Measurements from ENCODE around the gene BLOC1S4. TPM values are rescaled to one million over a fixed set of nuclear protein-coding genes. Genes with fewer than 3 reads are reported as not detected.

The BLOC1S4 gene
- total RNA-seq, 1 experiment from 2014 or later = 15.7 TPM

DNA sequence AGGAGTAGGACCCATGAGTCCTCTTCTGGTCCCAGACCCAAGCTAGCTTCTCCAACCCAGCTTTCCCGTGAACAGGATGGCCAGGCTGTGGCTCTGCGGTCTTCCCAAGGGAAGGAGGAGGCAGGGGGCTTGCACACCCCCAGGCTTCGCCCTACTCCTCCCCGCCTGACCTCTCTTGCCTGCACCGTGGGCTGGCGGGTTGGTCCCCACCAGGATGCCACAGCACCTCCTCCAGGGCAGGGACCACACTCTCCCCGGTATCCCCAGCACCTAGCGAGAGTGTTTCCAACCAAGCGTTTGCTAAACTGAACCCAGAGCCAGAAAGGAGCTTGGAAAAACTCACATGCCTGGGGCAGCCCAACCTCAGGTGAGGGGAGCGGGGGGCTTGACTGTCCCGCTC lies 31.3 kb upstream of the BLOC1S4 start:
- no peaks in the 10 kb centered on the region for H3K9me3 ChIP-seq (ENCODE audit: control insufficient read depth in 1 of 2, insufficient read depth in 1 of 2, low read depth in 1 of 2, low read length in 2 of 2)
- RAD21 ChIA-PET (ENCODE audit: low non-redundant PET in 1 of 2, low total read pairs in 2 of 2, uncharacterized antibody in 2 of 2, unreplicated experiment in 2 of 2) = no interaction called here
- CTCF ChIA-PET = interaction anchor here (1.1 kb wide), 1 partner anchor 11 kb away, joined by 4 read pairs; a partner anchor contains a TSS
- H3K4me2 ChIP-seq (ENCODE audit: low read length) = no peak overlapping the region
- POLR2A ChIA-PET = interaction anchor here (0.9 kb wide), 1 partner anchor 11 kb away, joined by 3 read pairs; a partner anchor contains a TSS
- no peaks in the 10 kb centered on the region for H3K79me2 ChIP-seq (ENCODE audit: insufficient read depth, low read length)
- no peaks in the 10 kb centered on the region for H4K20me1 ChIP-seq (ENCODE audit: insufficient read depth)
- DNase-seq (ENCODE audit: low read depth, low spot score) (no peak), ATAC-seq (no peak)
- no peak for TF ChIP-seq SP1 (IDR thresholded peaks at IDR 0.05; ENCODE audit: low read depth)
- TF ChIP-seq SRF (IDR thresholded peaks at IDR 0.05; ENCODE audit: low read depth) = no peak
- no peak for TF ChIP-seq ZBTB33 (IDR thresholded peaks at IDR 0.05; ENCODE audit: extremely low read depth, insufficient replicate concordance, low read length)
- TF ChIP-seq ZNF274 (IDR thresholded peaks at IDR 0.05; ENCODE audit: low read depth, low read length) = no peak
- TF ChIP-seq POLR2A (IDR thresholded peaks at IDR 0.05; ENCODE audit: borderline replicate concordance, extremely low read depth, insufficient read depth, insufficient read length) = no peak
- TF ChIP-seq, protein P1, sequence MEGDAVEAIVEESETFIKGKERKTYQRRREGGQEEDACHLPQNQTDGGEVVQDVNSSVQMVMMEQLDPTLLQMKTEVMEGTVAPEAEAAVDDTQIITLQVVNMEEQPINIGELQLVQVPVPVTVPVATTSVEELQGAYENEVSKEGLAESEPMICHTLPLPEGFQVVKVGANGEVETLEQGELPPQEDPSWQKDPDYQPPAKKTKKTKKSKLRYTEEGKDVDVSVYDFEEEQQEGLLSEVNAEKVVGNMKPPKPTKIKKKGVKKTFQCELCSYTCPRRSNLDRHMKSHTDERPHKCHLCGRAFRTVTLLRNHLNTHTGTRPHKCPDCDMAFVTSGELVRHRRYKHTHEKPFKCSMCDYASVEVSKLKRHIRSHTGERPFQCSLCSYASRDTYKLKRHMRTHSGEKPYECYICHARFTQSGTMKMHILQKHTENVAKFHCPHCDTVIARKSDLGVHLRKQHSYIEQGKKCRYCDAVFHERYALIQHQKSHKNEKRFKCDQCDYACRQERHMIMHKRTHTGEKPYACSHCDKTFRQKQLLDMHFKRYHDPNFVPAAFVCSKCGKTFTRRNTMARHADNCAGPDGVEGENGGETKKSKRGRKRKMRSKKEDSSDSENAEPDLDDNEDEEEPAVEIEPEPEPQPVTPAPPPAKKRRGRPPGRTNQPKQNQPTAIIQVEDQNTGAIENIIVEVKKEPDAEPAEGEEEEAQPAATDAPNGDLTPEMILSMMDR (IDR thresholded peaks at IDR 0.05 in 2 of 3, conservative IDR thresholded peaks at IDR 0.05 in 1 of 3; ENCODE audit: borderline replicate concordance in 1 of 3, insufficient read depth in 1 of 3, low read depth in 2 of 3, low read length in 2 of 3) = no peak
- TF ChIP-seq ELF1 (IDR thresholded peaks at IDR 0.05; ENCODE audit: borderline replicate concordance, low read depth) = no peak
- no peak for TF ChIP-seq EGR1 (IDR thresholded peaks at IDR 0.05; ENCODE audit: low read depth)
- TF ChIP-seq, protein P2, sequence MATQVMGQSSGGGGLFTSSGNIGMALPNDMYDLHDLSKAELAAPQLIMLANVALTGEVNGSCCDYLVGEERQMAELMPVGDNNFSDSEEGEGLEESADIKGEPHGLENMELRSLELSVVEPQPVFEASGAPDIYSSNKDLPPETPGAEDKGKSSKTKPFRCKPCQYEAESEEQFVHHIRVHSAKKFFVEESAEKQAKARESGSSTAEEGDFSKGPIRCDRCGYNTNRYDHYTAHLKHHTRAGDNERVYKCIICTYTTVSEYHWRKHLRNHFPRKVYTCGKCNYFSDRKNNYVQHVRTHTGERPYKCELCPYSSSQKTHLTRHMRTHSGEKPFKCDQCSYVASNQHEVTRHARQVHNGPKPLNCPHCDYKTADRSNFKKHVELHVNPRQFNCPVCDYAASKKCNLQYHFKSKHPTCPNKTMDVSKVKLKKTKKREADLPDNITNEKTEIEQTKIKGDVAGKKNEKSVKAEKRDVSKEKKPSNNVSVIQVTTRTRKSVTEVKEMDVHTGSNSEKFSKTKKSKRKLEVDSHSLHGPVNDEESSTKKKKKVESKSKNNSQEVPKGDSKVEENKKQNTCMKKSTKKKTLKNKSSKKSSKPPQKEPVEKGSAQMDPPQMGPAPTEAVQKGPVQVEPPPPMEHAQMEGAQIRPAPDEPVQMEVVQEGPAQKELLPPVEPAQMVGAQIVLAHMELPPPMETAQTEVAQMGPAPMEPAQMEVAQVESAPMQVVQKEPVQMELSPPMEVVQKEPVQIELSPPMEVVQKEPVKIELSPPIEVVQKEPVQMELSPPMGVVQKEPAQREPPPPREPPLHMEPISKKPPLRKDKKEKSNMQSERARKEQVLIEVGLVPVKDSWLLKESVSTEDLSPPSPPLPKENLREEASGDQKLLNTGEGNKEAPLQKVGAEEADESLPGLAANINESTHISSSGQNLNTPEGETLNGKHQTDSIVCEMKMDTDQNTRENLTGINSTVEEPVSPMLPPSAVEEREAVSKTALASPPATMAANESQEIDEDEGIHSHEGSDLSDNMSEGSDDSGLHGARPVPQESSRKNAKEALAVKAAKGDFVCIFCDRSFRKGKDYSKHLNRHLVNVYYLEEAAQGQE (IDR thresholded peaks at IDR 0.05; ENCODE audit: low read depth) = no peak
- no peak for TF ChIP-seq FOSL1 (IDR thresholded peaks at IDR 0.05; ENCODE audit: low read depth)
- TF ChIP-seq RAD21 (IDR thresholded peaks at IDR 0.05; ENCODE audit: low read depth) = no peak
- TF ChIP-seq CEBPB (IDR thresholded peaks at IDR 0.05; ENCODE audit: low read depth) = no peak
- no peak for TF ChIP-seq POLR2AphosphoS5 (IDR thresholded peaks at IDR 0.05; ENCODE audit: low read depth, low read length)
- no peak for TF ChIP-seq TCF7L2 (IDR thresholded peaks at IDR 0.05; ENCODE audit: borderline replicate concordance, extremely low read depth, insufficient read depth, insufficient read length)
- no peak for TF ChIP-seq EZH2phosphoT487 (IDR thresholded peaks at IDR 0.05; ENCODE audit: borderline replicate concordance)
- H3K4me3 ChIP-seq (replicated peaks in 1 of 2; ENCODE audit: low read depth in 1 of 2, low read length in 2 of 2) = no peak overlapping the region
- no peaks in the 10 kb centered on the region for H3K27me3 ChIP-seq (ENCODE audit: insufficient read depth, low read length)
- BruUV-seq (replicated peaks) = no TSS peak
- no peaks in the 10 kb centered on the region for H3K9me2 ChIP-seq (ENCODE audit: insufficient read depth)
- no peak overlapping the region for H3K9ac ChIP-seq (ENCODE audit: low read length)
- intact Hi-C loops (cut with micrococcal nuclease) = loop anchor here (10.0 kb wide), 1 partner anchor 350 kb away; no protein-coding TSS in a partner anchor
- no peak overlapping the region for H2AFZ ChIP-seq (ENCODE audit: low read depth, low read length, poor library complexity, severe bottlenecking)
- no peak overlapping the region for H3K27ac ChIP-seq (ENCODE audit: low read depth, low read length)
- no peaks in the 10 kb centered on the region for H3K36me3 ChIP-seq (ENCODE audit: control insufficient read depth in 1 of 2, insufficient read depth in 2 of 2, low read length in 2 of 2)
- H3K4me1 ChIP-seq (ENCODE audit: control insufficient read depth in 1 of 2, insufficient read depth in 2 of 2, low read length in 2 of 2) = peaks cover 23 to 27% of the 10 kb centered on the region in 2 experiments
